Stomach (tissue), 9 donors: ENCODE measurements around the gene NOXA1. TPM values are rescaled to one million over a fixed set of nuclear protein-coding genes. Genes with fewer than 3 reads are reported as not detected.

Experiments used
- DNase-seq, 2 donors: peaks; one replicate each; pipeline versions ENCODE4 v3.0.0 to v3.0.0-alpha.2; 2013 to 2019
- H3K27ac ChIP-seq, 5 donors: fragments of 200-600 bp in 4 of 5; sonication (generic) in 4 of 5; one replicate each; pipeline ENCODE4 v1.5.1; 2013 to 2019; ENCODE audit warnings: mild to moderate bottlenecking in 1 of 5, moderate library complexity in 1 of 5
- H3K27me3 ChIP-seq, 3 donors: fragments of 200-600 bp; sonication (generic); one replicate each; pipeline ENCODE4 v1.5.1; 2017 to 2019; ENCODE audit warnings: mixed run types in 1 of 3
- H3K36me3 ChIP-seq, 4 donors: fragments of 200-600 bp; sonication (generic); 1 replicate in 3 of 4; 2 replicates in 1 of 4; pipeline ENCODE4 v1.5.1; 2016 to 2019
- H3K4me1 ChIP-seq, 4 donors: fragments of 200-600 bp; sonication (generic); one replicate each; pipeline ENCODE4 v1.5.1; 2016 to 2019
- H3K4me3 ChIP-seq, 4 donors: fragments of 200-600 bp; sonication (generic) in 3 of 4; one replicate each; pipeline ENCODE4 v1.5.1; 2016 to 2019; ENCODE audit warnings: mild to moderate bottlenecking in 1 of 4
- H3K9me3 ChIP-seq, 4 donors: fragments of 200-600 bp; sonication (generic); one replicate each; pipeline ENCODE4 v1.5.1; 2016 to 2019
- CTCF ChIP-seq, 7 experiments: fragments of 450-650 bp in 4 of 7; fragments of 200-600 bp in 3 of 7; sonication (generic) in 3 of 7; IDR thresholded peaks; one replicate each; pipeline ENCODE4 v1.5.1; 2016 to 2019; ENCODE audit warnings: antibody characterized with exemption in 7 of 7, control low read depth in 2 of 7, mild to moderate bottlenecking in 1 of 7
- EP300 ChIP-seq: sonication (generic); formaldehyde crosslinking; IDR thresholded peaks from one replicate; pipeline ENCODE4 v1.6.1; 2017; ENCODE audit warnings: antibody characterized with exemption
- POLR2A ChIP-seq, 4 donors: fragments of 450-650 bp; IDR thresholded peaks; one replicate each; pipeline ENCODE4 v1.6.1; 2016; ENCODE audit warnings: antibody characterized with exemption in 4 of 4, control low read depth in 2 of 4, mild to moderate bottlenecking in 1 of 4, moderate library complexity in 1 of 4
- POLR2AphosphoS5 ChIP-seq, 3 donors: sonication (generic); formaldehyde crosslinking; IDR thresholded peaks; one replicate each; pipeline ENCODE4 v1.6.1; 2016; ENCODE audit warnings: antibody characterized with exemption in 3 of 3
- WGBS, 5 donors: extraction: QIAGEN DNeasy Blood & Tissue Kit in 3 of 5; methylation state at CpG; one replicate each; pipeline versions ENCODE4 v1.1.5 to v1.1.7; 2013 to 2018; 5-methylcytosine and 5-hydroxymethylcytosine counted together
- intact Hi-C: fragments of 100-400 bp; cut with DNase I; formaldehyde crosslinking; loops from one replicate; pipeline ENCODE4 v1.15.1; 2023; ENCODE audit warnings: low total_unique reads
- polyA plus RNA-seq, 3 donors: library from polyadenylated mRNA; stranded (reverse); fragments of 200-250 nt; gene quantifications; one replicate each; pipeline ENCODE4 v1.2.3, GENCODE V29; 2013
- total RNA-seq, 5 donors: library from RNA; depleted of rRNA; stranded (reverse); fragments of >200 nt; gene quantifications; one replicate each; pipeline versions ENCODE4 v1.1.0 to v1.2.3, GENCODE V29; 2014 to 2016
- donor health status: healthy with polysubstance abuse.
- donor health status: Bipolar disorder and iron deficiency.
- donor health status: healthy.

NOXA1 gene
- total and polyA plus RNA-seq, 8 donors, result 3.5 to 43.2 (median 14.7) TPM

GRCh38 chr9:137390553-137391410 is 32.4 kb upstream of the NOXA1 start:
- peaks cover 0 to 8% (median 0%) of the 10 kb centered on the region in 4 donors for H3K4me1 ChIP-seq
- H3K36me3 ChIP-seq, result peaks cover 0 to 59% (median 37%) of the 10 kb centered on the region in 4 donors
- intact Hi-C loops, result no loop called here
- WGBS, 5 donors, result 68 to 90% (median 81%) methylated on average over 30 to 42 of the region's 42 CpGs
- H3K4me3 ChIP-seq, result no peak overlapping the region
- peak overlapping the region in 3 of 5 donors; percentile 8 to 66 (median 61) for H3K27ac ChIP-seq
- TF ChIP-seq POLR2AphosphoS5 (IDR thresholded peaks at IDR 0.05) (no peak), POLR2A (IDR thresholded peaks at IDR 0.05) (no peak), EP300 (no peak), CTCF (IDR thresholded peaks at IDR 0.05) (no peak)
- H3K27me3 ChIP-seq, result no peaks in the 10 kb centered on the region
- DNase-seq, result no peak
- no peaks in the 10 kb centered on the region for H3K9me3 ChIP-seq

- Histone ChIP-seq H3K4me3 (no peak overlapping the region), H3K4me1 (peaks cover 0 to 8% (median 0%) of the 10 kb centered on the region in 4 donors), H3K27me3 (no peaks in the 10 kb centered on the region), H3K36me3 (peaks cover 0 to 54% (median 39%) of the 10 kb centered on the region in 4 donors), H3K9me3 (no peaks in the 10 kb centered on the region), H3K27ac (peak overlapping the region in 3 of 5 donors; percentile 8 to 66 (median 61))
- TF ChIP-seq POLR2A (IDR thresholded peaks at IDR 0.05), result no peak
- TF ChIP-seq POLR2AphosphoS5 (IDR thresholded peaks at IDR 0.05), result no peak
- TF ChIP-seq CTCF (IDR thresholded peaks at IDR 0.05), result no peak
- no peak for TF ChIP-seq EP300
- intact Hi-C loops, result no loop called here
- peak; percentile 48 to 62 for DNase-seq
- WGBS, 5 donors, result 38 to 69% (median 47%) methylated on average over 17 to 22 of the region's 22 CpGs
Measured at GRCh38 chr9:137391411-137391754, 31.8 kb upstream of the NOXA1 start.

- H3K4me1 ChIP-seq, result peaks cover 0 to 8% (median 0%) of the 10 kb centered on the region in 4 donors
- no peaks in the 10 kb centered on the region for H3K27me3 ChIP-seq
- intact Hi-C loops, result no loop called here
- 89 to 97% (median 95%) methylated on average over 16 to 23 of the region's 23 CpGs for WGBS, 5 donors
- peaks cover 0 to 56% (median 42%) of the 10 kb centered on the region in 4 donors for H3K36me3 ChIP-seq
- DNase-seq, result no peak
- no peaks in the 10 kb centered on the region for H3K9me3 ChIP-seq
- H3K27ac ChIP-seq, result no peak overlapping the region
- TF ChIP-seq CTCF (IDR thresholded peaks at IDR 0.05), result no peak
- TF ChIP-seq POLR2A (IDR thresholded peaks at IDR 0.05), result no peak
- TF ChIP-seq EP300, result no peak
- TF ChIP-seq POLR2AphosphoS5 (IDR thresholded peaks at IDR 0.05), result no peak
- no peak overlapping the region for H3K4me3 ChIP-seq
Measured at GRCh38 chr9:137392232-137393007, 30.8 kb upstream of the NOXA1 start.
